Activated B cell treated with CpG ODN at 0.5 μM for 24 hours (primary cell): ENCODE results near the gene LMF2. TPM values are rescaled to one million over a fixed set of nuclear protein-coding genes. Genes with fewer than 3 reads are reported as not detected.

ENCODE experiments used
- ATAC-seq: fragments of 200-7000 bp; cut with Tn5 transposase; one replicate; pipeline ENCODE4 v1.10.0; 2021; ENCODE audit warnings: low read depth, mild to moderate bottlenecking, moderate library complexity
- CTCF ChIA-PET: fragments of 350-600 bp; sonication (Branson Sonifier 250); formaldehyde crosslinking; loops from one replicate; lab custom pipeline; 2021; ENCODE audit warnings: antibody characterized with exemption; lab: Charles Lee
- POLR2A ChIA-PET: fragments of 350-600 bp; sonication (Branson Sonifier 250); formaldehyde crosslinking; loops from one replicate; lab custom pipeline; 2021; ENCODE audit warnings: antibody characterized with exemption; lab: Charles Lee
- DNase-seq: peaks from one replicate; pipeline ENCODE4 v3.0.0; 2022
- H3K27ac Mint-ChIP-seq: one replicate; pipeline ENCODE4 v1.8.0; 2020; ENCODE audit warnings: mixed read lengths
- H3K27me3 Mint-ChIP-seq: one replicate; pipeline ENCODE4 v1.8.0; 2021; ENCODE audit warnings: mixed read lengths
- H3K36me3 Mint-ChIP-seq: one replicate; pipeline ENCODE4 v1.8.0; 2021; ENCODE audit warnings: low read depth, mixed read lengths
- H3K4me1 Mint-ChIP-seq: one replicate; pipeline ENCODE4 v1.8.0; 2021; ENCODE audit warnings: mixed read lengths
- H3K4me3 Mint-ChIP-seq: one replicate; pipeline ENCODE4 v1.8.0; 2020; ENCODE audit warnings: mild to moderate bottlenecking, mixed read lengths
- H3K9me3 Mint-ChIP-seq: one replicate; pipeline ENCODE4 v1.8.0; 2020; ENCODE audit warnings: mixed read lengths
- CTCF ChIP-seq: fragments of 200-600 bp; IDR thresholded peaks from one replicate; pipeline ENCODE4 v1.8.0; 2022; ENCODE audit warnings: antibody characterized with exemption, mild to moderate bottlenecking
- intact Hi-C: fragments of 100-400 bp; cut with micrococcal nuclease; formaldehyde crosslinking; loops from one replicate; pipeline ENCODE4 v1.15.1; 2024
- total RNA-seq: library from RNA; stranded (reverse); gene quantifications from 2 replicates; pipeline ENCODE4 v1.2.3, GENCODE V29; 2022

The LMF2 gene
- total RNA-seq, 1 donor from 2014 or later: 81.0 TPM

GRCh38 chr22:50502096-50502495 is 5.4 kb downstream of the LMF2 start:
- no peak overlapping the region for H3K4me3 Mint-ChIP-seq
- intact Hi-C loops: no loop called here
- ChIA-PET CTCF (no interaction called here), POLR2A (interaction anchor here (2.4 kb wide), 1 partner anchor 22 kb away, joined by 6 read pairs; no protein-coding TSS in a partner anchor)
- no peaks in the 10 kb centered on the region for H3K9me3 Mint-ChIP-seq
- H3K27ac Mint-ChIP-seq: no peak overlapping the region
- no peak for DNase-seq
- no peak for ATAC-seq
- peaks cover 6% of the 10 kb centered on the region for H3K4me1 Mint-ChIP-seq
- peaks cover 11% of the 10 kb centered on the region for H3K36me3 Mint-ChIP-seq
- TF ChIP-seq CTCF: no peak
- H3K27me3 Mint-ChIP-seq: no peaks in the 10 kb centered on the region

- ChIA-PET POLR2A (interaction anchor here (0.6 to 1.3 kb wide), 5 partner anchors 31 to 311 kb away, joined by 3 to 7 read pairs (median 5); no protein-coding TSS in a partner anchor), CTCF (interaction anchor here (0.7 to 1.4 kb wide), 3 partner anchors 25 to 69 kb away, joined by 3 read pairs; partner anchors contain the start of gene SCO2)
- no peak for DNase-seq
- no peak for ATAC-seq
- no peaks in the 10 kb centered on the region for H3K27me3 Mint-ChIP-seq
- intact Hi-C loops: no loop called here
- no peak for TF ChIP-seq CTCF
- H3K4me1 Mint-ChIP-seq: peaks cover 3% of the 10 kb centered on the region
- peaks cover 7% of the 10 kb centered on the region for H3K36me3 Mint-ChIP-seq
- H3K4me3 Mint-ChIP-seq: no peak overlapping the region
- H3K9me3 Mint-ChIP-seq: no peaks in the 10 kb centered on the region
- H3K27ac Mint-ChIP-seq: no peak overlapping the region
Measured at GRCh38 chr22:50500452-50500851, 7.0 kb downstream of the LMF2 start.

GRCh38 chr22:50498322-50498890 is 9.1 kb downstream of the LMF2 start:
- H3K36me3 Mint-ChIP-seq: peaks cover 2% of the 10 kb centered on the region
- no peaks in the 10 kb centered on the region for H3K9me3 Mint-ChIP-seq
- intact Hi-C loops: loop anchor here (1.0 to 5.0 kb wide), 6 partner anchors 41 to 257 kb away; no protein-coding TSS in a partner anchor
- CTCF ChIA-PET: interaction anchor here (0.6 to 2.6 kb wide), 17 partner anchors 9 to 732 kb away, joined by 3 to 14 read pairs (median 5); partner anchors contain the start of genes HDAC10, LMF2, NCAPH2 and SCO2
- H3K27me3 Mint-ChIP-seq: no peaks in the 10 kb centered on the region
- DNase-seq: peak; percentile 38
- H3K27ac Mint-ChIP-seq: no peak overlapping the region
- no peak for TF ChIP-seq CTCF
- peak; percentile 95 for ATAC-seq
- H3K4me1 Mint-ChIP-seq: peaks cover 3% of the 10 kb centered on the region
- POLR2A ChIA-PET: interaction anchor here (0.6 to 1.6 kb wide), 6 partner anchors 9 to 30 kb away, joined by 3 to 6 read pairs (median 3); partner anchors contain the start of genes LMF2, MIOX, NCAPH2 and SCO2
- no peak overlapping the region for H3K4me3 Mint-ChIP-seq

GRCh38 chr22:50497093-50497492 is 10.4 kb downstream of the LMF2 start:
- ChIA-PET CTCF (interaction anchor here (1.0 to 2.6 kb wide), 9 partner anchors 11 to 241 kb away, joined by 3 to 14 read pairs (median 4); partner anchors contain the start of genes LMF2, NCAPH2 and SCO2), POLR2A (interaction anchor here (0.7 to 1.6 kb wide), 3 partner anchors 27 to 52 kb away, joined by 4 to 6 read pairs (median 6); no protein-coding TSS in a partner anchor)
- ATAC-seq: no peak

More at GRCh38 chr22:50497093-50497492, 10.4 kb downstream of the LMF2 start:
- intact Hi-C loops: loop anchor here (5.0 kb wide), 2 partner anchors 40 to 100 kb away; no protein-coding TSS in a partner anchor
- no peak for TF ChIP-seq CTCF
- H3K27ac Mint-ChIP-seq: no peak overlapping the region
- H3K4me1 Mint-ChIP-seq: peaks cover 3% of the 10 kb centered on the region
- no peak overlapping the region for H3K4me3 Mint-ChIP-seq
- H3K9me3 Mint-ChIP-seq: no peaks in the 10 kb centered on the region
- no peaks in the 10 kb centered on the region for H3K36me3 Mint-ChIP-seq
- DNase-seq: no peak
- H3K27me3 Mint-ChIP-seq: no peaks in the 10 kb centered on the region
